HG02763 (cell line): ENCODE results near the gene DAPP1.
"Not testable (repeated sequence)": the region's sequence is repeated elsewhere in the genome, so short reads cannot be mapped to it uniquely, and the experiment has no call there.

ENCODE experiments used
- ATAC-seq: cut with Tn5 transposase; IDR thresholded peaks from one replicate; pipeline ENCODE4 v1.9.1; 2021; ENCODE audit warnings: mild to moderate bottlenecking, moderate library complexity; ENCODE audit not compliant: unreplicated experiment

DAPP1 gene

GRCh38 chr4:99822734-99823133 is 6.1 kb downstream of the DAPP1 start:
- ATAC-seq: no peak

GRCh38 chr4:99824070-99824599 is 7.5 kb downstream of the DAPP1 start:
- ATAC-seq: no peak

GRCh38 chr4:99825272-99825671 is 8.6 kb downstream of the DAPP1 start:
- no peak for ATAC-seq

GRCh38 chr4:99826016-99826415 is 9.4 kb downstream of the DAPP1 start:
- no peak for ATAC-seq

- ATAC-seq: no peak
These were observed 10.8 kb downstream of the DAPP1 start for GRCh38 chr4:99827454-99827853.

- ATAC-seq: no peak
These were observed 11.2 kb downstream of the DAPP1 start for GRCh38 chr4:99827857-99828256.

- no peak for ATAC-seq
These were observed 11.8 kb downstream of the DAPP1 start for GRCh38 chr4:99828477-99828876.

- ATAC-seq: not testable (repeated sequence)
These were observed 13.4 kb downstream of the DAPP1 start for GRCh38 chr4:99830051-99830450.

- ATAC-seq: no peak
These were observed 15.7 kb downstream of the DAPP1 start for GRCh38 chr4:99832321-99832720.

- ATAC-seq: no peak
These were observed 16.1 kb downstream of the DAPP1 start for GRCh38 chr4:99832758-99833157.

- ATAC-seq: no peak
These were observed 17.1 kb downstream of the DAPP1 start for GRCh38 chr4:99833756-99834155.

- no peak for ATAC-seq
These were observed 17.9 kb downstream of the DAPP1 start for GRCh38 chr4:99834569-99834968.

GRCh38 chr4:99835942-99836341 is 19.3 kb downstream of the DAPP1 start:
- no peak for ATAC-seq

- no peak for ATAC-seq
These were observed 22.3 kb downstream of the DAPP1 start for GRCh38 chr4:99838927-99839326.

- ATAC-seq: peak; percentile 53
These were observed 24.5 kb downstream of the DAPP1 start for GRCh38 chr4:99841129-99841528.

- no peak for ATAC-seq
These were observed 26.8 kb downstream of the DAPP1 start for GRCh38 chr4:99843413-99843812.

GRCh38 chr4:99844048-99844447 is 27.4 kb downstream of the DAPP1 start:
- ATAC-seq: no peak

GRCh38 chr4:99845179-99845578 is 28.6 kb downstream of the DAPP1 start:
- no peak for ATAC-seq

GRCh38 chr4:99845708-99846469 is 29.3 kb downstream of the DAPP1 start:
- no peak for ATAC-seq

GRCh38 chr4:99846891-99847290 is 30.3 kb downstream of the DAPP1 start:
- ATAC-seq: no peak

- ATAC-seq: peak; percentile 67
These were observed 30.8 kb downstream of the DAPP1 start for GRCh38 chr4:99847362-99847976.

GRCh38 chr4:99848591-99849001 is 32.0 kb downstream of the DAPP1 start:
- ATAC-seq: peak; percentile 36
